Epithelial cell of esophagus (primary cell): Measurements from ENCODE around the gene SHKBP1.

Source experiments
- DNase-seq: peaks from one replicate; pipeline ENCODE4 v3.0.0; 2010; ENCODE audit warnings: low read depth
- H3K4me3 ChIP-seq: 2 replicates; pipeline ENCODE4 v1.5.1; 2011; ENCODE audit warnings: mild to moderate bottlenecking, low read length, control low read depth
- TF ChIP-seq, protein P1 (sequence below): IDR thresholded peaks from 2 replicates; pipeline ENCODE4 v1.5.1; 2011; ENCODE audit warnings: low read depth, mild to moderate bottlenecking, low read length, control low read depth, inconsistent platforms; ENCODE audit not compliant: insufficient read depth; ENCODE audit errors: missing control alignments

SHKBP1 gene

DNA sequence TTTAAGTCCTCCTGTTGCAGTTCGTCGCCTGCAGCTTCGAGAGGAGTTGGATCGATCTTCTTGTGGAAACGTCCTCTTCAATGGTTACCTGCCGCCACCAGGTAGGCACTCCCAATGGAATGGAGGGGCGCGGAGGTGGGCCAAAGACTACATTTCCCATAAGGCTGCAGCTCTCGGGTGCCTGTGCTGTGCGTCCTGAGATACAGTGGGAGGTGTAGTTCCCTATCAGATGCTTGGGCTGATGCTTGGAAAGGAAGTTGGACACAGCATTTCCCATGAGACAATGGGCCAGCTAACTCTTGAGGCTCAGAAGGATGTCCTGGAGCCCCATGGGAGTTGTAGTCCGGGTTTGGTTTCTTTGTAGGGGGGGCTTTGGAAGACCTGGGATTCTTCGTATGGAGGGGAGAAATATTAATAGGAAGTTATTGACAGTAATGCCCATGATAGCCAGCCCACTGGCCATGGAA lies 1.8 kb downstream of the SHKBP1 start:
- TF ChIP-seq, protein P1, sequence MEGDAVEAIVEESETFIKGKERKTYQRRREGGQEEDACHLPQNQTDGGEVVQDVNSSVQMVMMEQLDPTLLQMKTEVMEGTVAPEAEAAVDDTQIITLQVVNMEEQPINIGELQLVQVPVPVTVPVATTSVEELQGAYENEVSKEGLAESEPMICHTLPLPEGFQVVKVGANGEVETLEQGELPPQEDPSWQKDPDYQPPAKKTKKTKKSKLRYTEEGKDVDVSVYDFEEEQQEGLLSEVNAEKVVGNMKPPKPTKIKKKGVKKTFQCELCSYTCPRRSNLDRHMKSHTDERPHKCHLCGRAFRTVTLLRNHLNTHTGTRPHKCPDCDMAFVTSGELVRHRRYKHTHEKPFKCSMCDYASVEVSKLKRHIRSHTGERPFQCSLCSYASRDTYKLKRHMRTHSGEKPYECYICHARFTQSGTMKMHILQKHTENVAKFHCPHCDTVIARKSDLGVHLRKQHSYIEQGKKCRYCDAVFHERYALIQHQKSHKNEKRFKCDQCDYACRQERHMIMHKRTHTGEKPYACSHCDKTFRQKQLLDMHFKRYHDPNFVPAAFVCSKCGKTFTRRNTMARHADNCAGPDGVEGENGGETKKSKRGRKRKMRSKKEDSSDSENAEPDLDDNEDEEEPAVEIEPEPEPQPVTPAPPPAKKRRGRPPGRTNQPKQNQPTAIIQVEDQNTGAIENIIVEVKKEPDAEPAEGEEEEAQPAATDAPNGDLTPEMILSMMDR, result no peak
- DNase-seq, result no peak
- H3K4me3 ChIP-seq, result no peak overlapping the region

DNA sequence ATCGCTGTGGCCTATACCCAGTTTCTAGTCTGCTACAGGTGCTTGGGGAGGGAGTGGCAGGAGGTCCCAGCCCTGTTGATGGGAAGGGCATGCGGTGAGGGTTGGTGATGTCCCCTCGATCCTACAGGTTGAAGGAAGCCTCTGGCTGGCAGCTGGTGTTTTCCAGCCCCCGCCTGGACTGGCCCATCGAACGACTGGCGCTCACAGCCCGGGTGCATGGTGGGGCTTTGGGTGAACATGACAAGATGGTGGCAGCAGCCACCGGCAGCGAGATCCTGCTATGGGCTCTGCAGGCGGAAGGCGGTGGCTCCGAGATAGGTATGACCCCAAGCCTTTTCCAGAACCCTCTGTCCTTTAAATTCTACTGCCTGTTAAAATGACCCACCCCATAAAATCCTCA lies 3.9 kb downstream of the SHKBP1 start:
- TF ChIP-seq, protein P1, result no peak
- DNase-seq, result no peak
- H3K4me3 ChIP-seq, result no peak overlapping the region

DNA sequence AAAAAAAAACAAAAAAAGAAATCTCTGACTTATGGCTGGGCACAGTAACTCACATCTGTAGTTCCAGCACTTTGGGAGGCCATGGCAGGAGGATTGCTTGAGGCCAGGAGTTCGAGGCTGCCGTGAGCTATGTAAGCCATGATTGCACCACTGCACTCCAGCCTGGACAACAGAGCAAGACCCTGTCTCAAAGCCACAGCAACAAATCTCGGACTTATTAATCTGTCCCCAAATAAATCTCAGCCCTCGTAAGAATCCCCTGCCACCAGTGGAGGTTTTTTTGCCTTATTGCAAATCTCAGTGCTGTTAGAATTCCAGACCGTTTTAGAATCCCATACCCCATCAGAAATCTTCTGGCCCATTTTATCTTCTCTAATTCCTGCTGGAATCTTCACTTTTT lies 4.9 kb downstream of the SHKBP1 start:
- TF ChIP-seq, protein P1, result no peak
- DNase-seq, result no peak

DNA sequence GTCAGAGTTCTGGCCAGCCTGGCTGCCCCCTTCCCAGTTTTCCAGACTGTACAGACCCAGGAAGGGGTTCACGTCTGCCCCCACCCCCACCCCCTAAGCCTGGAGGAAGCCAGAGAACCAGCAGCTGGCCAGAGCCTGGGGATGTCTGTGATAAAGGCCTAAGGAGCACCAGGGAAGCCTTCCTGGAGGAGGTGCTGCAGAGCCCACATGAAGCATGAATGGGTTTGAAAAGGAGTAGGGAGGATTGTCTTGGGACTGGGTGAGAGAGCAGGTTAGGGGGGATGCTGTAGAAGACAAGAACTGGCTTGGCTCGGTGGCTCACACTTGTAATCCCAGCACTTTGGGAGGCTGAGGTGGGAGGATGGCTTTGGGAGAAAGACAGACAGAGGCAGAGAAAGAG lies 5.8 kb downstream of the SHKBP1 start:
- TF ChIP-seq, protein P1, result no peak
- no peak overlapping the region for H3K4me3 ChIP-seq
- no peak for DNase-seq

More for the DNA sequence above, 4.9 kb downstream of the SHKBP1 start:
- no peak overlapping the region for H3K4me3 ChIP-seq

DNA sequence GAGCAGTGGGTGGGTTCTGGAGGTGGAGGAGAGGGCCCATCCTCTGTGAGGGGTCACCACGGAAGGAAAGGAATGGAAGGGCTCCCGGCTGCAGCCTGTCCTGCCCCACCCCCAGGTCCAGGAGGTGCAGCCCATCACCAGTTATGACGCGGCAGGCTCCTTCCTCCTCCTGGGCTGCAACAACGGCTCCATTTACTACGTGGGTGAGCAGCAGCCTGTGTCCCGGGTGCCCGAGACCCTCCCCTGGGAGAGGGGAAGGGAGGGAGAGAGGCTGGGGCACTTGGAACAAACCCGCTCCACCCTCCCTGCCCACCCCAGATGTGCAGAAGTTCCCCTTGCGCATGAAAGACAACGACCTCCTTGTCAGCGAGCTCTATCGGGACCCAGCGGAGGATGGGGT lies 6.6 kb downstream of the SHKBP1 start:
- H3K4me3 ChIP-seq, result no peak overlapping the region
- TF ChIP-seq, protein P1, result no peak
- DNase-seq, result no peak

- H3K4me3 ChIP-seq, result no peak overlapping the region
- DNase-seq, result peak; percentile 44
- TF ChIP-seq, protein P1, result peak; percentile 44
Observed at GRCh38 chr19:40584007-40584406, 7.3 kb downstream of the SHKBP1 start.

- TF ChIP-seq, protein P1, result no peak
- peak; percentile 90 for DNase-seq
- no peak overlapping the region for H3K4me3 ChIP-seq
Observed at GRCh38 chr19:40585241-40585981, 8.7 kb downstream of the SHKBP1 start.
